ENCODE results near the gene NMT1. TPM values are rescaled to one million over a fixed set of nuclear protein-coding genes. Genes with fewer than 3 reads are reported as not detected.

The NMT1 gene
- total RNA-seq, 5 donors from 2014 or later (not counting 1 experiment from before 2014, with no cell fraction given), result 79.5 to 139 (median 125) TPM

DNA sequence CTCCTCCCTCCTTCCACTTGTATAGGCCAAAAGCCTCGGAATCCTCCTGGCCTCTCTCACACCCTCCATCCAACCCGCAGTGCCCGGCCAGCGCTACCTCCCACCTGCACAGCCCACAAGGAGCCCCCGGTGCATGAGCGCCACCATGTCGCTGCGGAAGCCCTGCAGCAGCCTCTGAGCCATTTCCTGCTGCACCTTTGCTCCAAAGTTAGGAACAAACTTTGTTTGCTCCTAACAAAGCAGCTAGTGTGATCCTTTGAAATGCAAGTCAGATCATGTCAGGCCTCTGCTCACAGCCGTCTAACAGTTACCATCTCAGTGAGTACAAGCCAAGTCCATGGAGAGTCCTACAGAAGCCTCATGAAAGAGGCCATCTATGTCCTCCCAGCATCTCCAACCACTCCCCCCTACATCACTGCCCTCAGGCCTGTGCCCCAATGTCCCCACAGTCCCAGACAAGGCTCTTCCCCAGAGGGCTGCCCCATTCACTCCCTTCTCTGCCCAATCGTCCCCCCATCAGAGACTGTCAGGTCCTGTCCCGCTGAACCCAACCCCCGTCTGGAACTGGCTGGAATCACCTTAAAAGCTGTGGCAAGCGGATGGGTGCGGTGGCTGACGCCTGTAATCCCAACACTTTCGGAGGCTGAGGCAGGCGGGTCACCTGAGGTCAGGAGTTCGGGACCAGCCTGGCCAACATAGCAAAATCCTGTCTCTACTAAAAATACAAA is 17.1 kb upstream of the NMT1 start:
- H3K9me3 Mint-ChIP-seq, result no peaks in the 10 kb centered on the region
- DNase-seq (no peak), ATAC-seq (replicated peaks in 1 of 4) (no peak)
- CTCF ChIA-PET, result no interaction called here
- H3K27me3 Mint-ChIP-seq, result no peaks in the 10 kb centered on the region
- peak overlapping the region in 1 of 2 donors; percentile 27 for H3K27ac Mint-ChIP-seq
- Histone ChIP-seq H3K4me3 (ENCODE audit: control insufficient read depth in 1 of 2, extremely low read depth in 1 of 2, low read length in 1 of 2) (no peak overlapping the region), H3K36me3 (ENCODE audit: control insufficient read depth in 2 of 2, extremely low read depth in 1 of 2, insufficient read depth in 1 of 2, low read length in 1 of 2) (peaks cover 0 to 2% of the 10 kb centered on the region in 2 donors), H3K9me3 (no peaks in the 10 kb centered on the region), H3K4me1 (ENCODE audit: control insufficient read depth in 1 of 2, extremely low read depth in 1 of 2, insufficient read depth in 2 of 2, low read length in 2 of 2) (peaks cover under 1 to 25% of the 10 kb centered on the region in 2 experiments), H3K27me3 (replicated peaks in 1 of 2; ENCODE audit: control insufficient read depth in 2 of 2, extremely low read depth in 1 of 2, insufficient read depth in 2 of 2, low read length in 1 of 2) (no peaks in the 10 kb centered on the region), H3K27ac (ENCODE audit: low read length) (no peak overlapping the region)
- peaks cover 29 to 37% (median 37%) of the 10 kb centered on the region in 3 donors for H3K4me1 Mint-ChIP-seq
- H3K36me3 Mint-ChIP-seq, result peaks cover 4% of the 10 kb centered on the region
- 89% methylated on average over 12 of the region's 18 CpGs for WGBS (ENCODE audit: insufficient coverage)
- POLR2A ChIA-PET, result no interaction called here
- H3K4me3 Mint-ChIP-seq, result no peak overlapping the region

DNA sequence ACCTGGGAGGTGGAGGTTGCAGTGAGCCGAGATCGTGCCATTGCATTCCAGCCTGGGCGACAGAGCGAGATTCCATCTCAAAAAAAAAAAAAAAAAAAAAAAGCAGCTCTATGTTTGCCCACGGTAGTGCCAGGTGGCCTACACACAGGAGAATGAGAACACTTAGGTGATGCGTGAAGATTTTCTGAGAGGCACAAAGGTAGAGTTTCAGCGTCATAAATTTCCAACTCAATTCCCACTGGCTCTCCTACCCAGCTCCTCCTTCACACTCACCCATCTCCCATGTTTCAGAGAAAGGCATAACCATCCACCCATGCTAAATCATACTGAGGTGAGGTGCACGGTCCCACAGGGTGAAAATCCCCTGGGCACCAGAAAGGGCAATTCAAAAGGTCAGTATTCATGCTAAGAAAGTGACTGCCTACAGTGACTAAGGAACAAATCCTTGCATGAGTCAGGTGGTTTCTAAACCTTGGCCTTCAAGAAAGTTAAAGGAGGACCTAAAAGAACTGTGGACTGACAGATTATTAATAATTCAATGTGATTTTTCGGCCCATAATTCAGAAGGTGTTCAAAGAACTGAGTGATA is 14.5 kb upstream of the NMT1 start:
- CTCF ChIA-PET, result interaction anchor here (0.6 to 0.7 kb wide), 4 partner anchors 22 to 312 kb away, joined by 3 to 4 read pairs (median 3); no protein-coding TSS in a partner anchor
- peak overlapping the region; percentile 23 to 61 for H3K27ac Mint-ChIP-seq
- no peaks in the 10 kb centered on the region for H3K9me3 Mint-ChIP-seq
- Histone ChIP-seq H3K27me3 (replicated peaks in 1 of 2; ENCODE audit: control insufficient read depth in 2 of 2, extremely low read depth in 1 of 2, insufficient read depth in 2 of 2, low read length in 1 of 2) (no peaks in the 10 kb centered on the region), H3K36me3 (ENCODE audit: control insufficient read depth in 2 of 2, extremely low read depth in 1 of 2, insufficient read depth in 1 of 2, low read length in 1 of 2) (peaks cover 0 to 2% of the 10 kb centered on the region in 2 donors), H3K4me1 (ENCODE audit: control insufficient read depth in 1 of 2, extremely low read depth in 1 of 2, insufficient read depth in 2 of 2, low read length in 2 of 2) (peaks cover 12 to 40% of the 10 kb centered on the region in 2 experiments), H3K4me3 (ENCODE audit: control insufficient read depth in 1 of 2, extremely low read depth in 1 of 2, low read length in 1 of 2) (no peak overlapping the region), H3K9me3 (no peaks in the 10 kb centered on the region), H3K27ac (ENCODE audit: low read length) (no peak overlapping the region)
- POLR2A ChIA-PET, result interaction anchor here (0.6 to 0.7 kb wide), 2 partner anchors 14 to 539 kb away, joined by 3 to 7 read pairs; no protein-coding TSS in a partner anchor
- no peak overlapping the region for H3K4me3 Mint-ChIP-seq
- ATAC-seq (replicated peaks in 1 of 4) (no peak), DNase-seq (no peak)
- peaks cover 4% of the 10 kb centered on the region for H3K36me3 Mint-ChIP-seq
- no peaks in the 10 kb centered on the region for H3K27me3 Mint-ChIP-seq
- WGBS (ENCODE audit: insufficient coverage), result 91% methylated on average over 4 of the region's 9 CpGs
- peaks cover 46 to 52% (median 50%) of the 10 kb centered on the region in 3 donors for H3K4me1 Mint-ChIP-seq

DNA sequence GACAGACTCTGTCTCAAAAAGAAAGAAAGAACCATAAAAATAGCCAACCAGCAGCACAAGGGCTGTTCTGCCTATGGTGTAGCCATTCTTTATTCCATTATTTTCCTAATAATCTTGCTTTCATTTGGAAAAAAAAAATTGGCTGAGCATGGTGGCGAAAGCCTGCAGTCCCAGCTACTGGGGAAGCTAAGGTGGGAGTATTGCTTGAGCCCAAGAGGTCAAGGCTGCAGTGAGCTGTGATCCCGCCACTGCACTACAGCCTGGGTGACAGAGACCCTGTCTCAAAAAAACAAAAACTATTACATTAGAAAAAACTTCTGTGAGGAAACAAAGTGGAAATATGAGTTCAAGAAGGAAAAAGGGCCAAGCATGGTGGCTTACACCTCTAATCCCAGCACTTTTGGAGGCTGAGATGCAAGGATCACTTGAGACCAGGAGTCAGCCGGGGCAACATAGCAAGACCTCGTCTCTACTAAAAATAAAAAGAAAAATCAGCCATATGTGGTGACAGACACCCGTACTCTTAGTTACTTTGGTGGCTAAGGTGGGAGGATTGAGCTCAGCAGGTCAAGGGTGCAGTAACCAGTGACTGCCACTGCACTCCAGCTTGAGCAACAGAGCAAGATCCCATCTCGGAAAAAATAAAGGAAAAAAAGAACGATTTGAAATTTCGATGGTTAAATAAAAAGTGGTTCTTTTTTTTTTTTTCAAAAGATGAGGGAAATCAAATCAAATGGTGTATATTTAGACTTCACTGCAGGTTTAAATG is 12.1 kb upstream of the NMT1 start:
- H3K27ac ChIP-seq (ENCODE audit: low read length), result peak overlapping the region; percentile 39
- no peak for ATAC-seq (replicated peaks in 1 of 4)
- peaks cover 29 to 47% (median 43%) of the 10 kb centered on the region in 3 donors for H3K4me1 Mint-ChIP-seq

GRCh38 chr17:45050481-45051059 is 10.5 kb upstream of the NMT1 start:
- Histone ChIP-seq H3K36me3 (ENCODE audit: control insufficient read depth in 2 of 2, extremely low read depth in 1 of 2, insufficient read depth in 1 of 2, low read length in 1 of 2) (peaks cover 1 to 7% of the 10 kb centered on the region in 2 donors), H3K4me1 (ENCODE audit: control insufficient read depth in 1 of 2, extremely low read depth in 1 of 2, insufficient read depth in 2 of 2, low read length in 2 of 2) (peaks cover 12 to 41% of the 10 kb centered on the region in 2 experiments), H3K9me3 (no peaks in the 10 kb centered on the region), H3K4me3 (ENCODE audit: control insufficient read depth in 1 of 2, extremely low read depth in 1 of 2, low read length in 1 of 2) (peak overlapping the region; percentile 76 to 81), H3K27ac (ENCODE audit: low read length) (peak overlapping the region; percentile 85), H3K27me3 (replicated peaks in 1 of 2; ENCODE audit: control insufficient read depth in 2 of 2, extremely low read depth in 1 of 2, insufficient read depth in 2 of 2, low read length in 1 of 2) (no peaks in the 10 kb centered on the region)
- Mint-ChIP-seq H3K36me3 (no peaks in the 10 kb centered on the region), H3K4me3 (peak overlapping the region; percentile 86 to 92 (median 87)), H3K27me3 (no peaks in the 10 kb centered on the region), H3K9me3 (no peaks in the 10 kb centered on the region), H3K27ac (peak overlapping the region; percentile 98), H3K4me1 (peaks cover 28 to 47% (median 45%) of the 10 kb centered on the region in 3 donors)
- ATAC-seq (replicated peaks in 1 of 4) (peak in 3 of 4 experiments; percentile 7 to 15 (median 13)), DNase-seq (peak in 19 of 35 experiments; percentile 2 to 55 (median 12))
- POLR2A ChIA-PET, result interaction anchor here in 1 of 2 donors (0.6 kb wide), 1 partner anchor 10 kb away, joined by 4 read pairs; no protein-coding TSS in a partner anchor
- CTCF ChIA-PET, result interaction anchor here (0.5 to 1.3 kb wide), 4 partner anchors 28 to 267 kb away, joined by 3 to 10 read pairs (median 4); no protein-coding TSS in a partner anchor
- 8% methylated on average over 3 of the region's 14 CpGs for WGBS (ENCODE audit: insufficient coverage)

More for the DNA sequence above, 12.1 kb upstream of the NMT1 start:
- no peaks in the 10 kb centered on the region for H3K9me3 ChIP-seq
- H3K36me3 ChIP-seq (ENCODE audit: control insufficient read depth in 2 of 2, extremely low read depth in 1 of 2, insufficient read depth in 1 of 2, low read length in 1 of 2), result no peaks in the 10 kb centered on the region
- no peak for DNase-seq
- Mint-ChIP-seq H3K27me3 (no peaks in the 10 kb centered on the region), H3K9me3 (no peaks in the 10 kb centered on the region), H3K27ac (peak overlapping the region; percentile 73 to 98), H3K36me3 (no peaks in the 10 kb centered on the region), H3K4me3 (peak overlapping the region in 2 of 3 donors; percentile 87 to 92)
- no peak overlapping the region for H3K4me3 ChIP-seq (ENCODE audit: control insufficient read depth in 1 of 2, extremely low read depth in 1 of 2, low read length in 1 of 2)
- WGBS (ENCODE audit: insufficient coverage), result no CpG with 5 or more reads among the region's 8 CpGs
- POLR2A ChIA-PET, result interaction anchor here (0.6 to 1.0 kb wide), 6 partner anchors 9 to 1688 kb away, joined by 4 to 10 read pairs (median 5); partner anchors contain the start of gene HEXIM1 (in 1 of the 2)
- CTCF ChIA-PET, result interaction anchor here (0.6 to 0.7 kb wide), 6 partner anchors 16 to 365 kb away, joined by 3 to 7 read pairs (median 5); no protein-coding TSS in a partner anchor
- H3K4me1 ChIP-seq (ENCODE audit: control insufficient read depth in 1 of 2, extremely low read depth in 1 of 2, insufficient read depth in 2 of 2, low read length in 2 of 2), result peaks cover 12 to 44% of the 10 kb centered on the region in 2 experiments
- H3K27me3 ChIP-seq (replicated peaks in 1 of 2; ENCODE audit: control insufficient read depth in 2 of 2, extremely low read depth in 1 of 2, insufficient read depth in 2 of 2, low read length in 1 of 2), result no peaks in the 10 kb centered on the region

- Mint-ChIP-seq H3K27ac (peak within 1 kb of the TSS; percentile 98), H3K36me3 (no peaks in the 10 kb centered on the region), H3K9me3 (no peaks in the 10 kb centered on the region), H3K4me1 (peaks cover 31 to 45% (median 43%) of the 10 kb centered on the region in 3 donors), H3K27me3 (no peaks in the 10 kb centered on the region), H3K4me3 (peak within 1 kb of the TSS; percentile 86 to 92 (median 87))
- WGBS (ENCODE audit: insufficient coverage), result under 1% methylated on average over 39 of the region's 56 CpGs
- Histone ChIP-seq H3K4me1 (ENCODE audit: control insufficient read depth in 1 of 2, extremely low read depth in 1 of 2, insufficient read depth in 2 of 2, low read length in 2 of 2) (peaks cover 12 to 42% of the 10 kb centered on the region in 2 experiments), H3K4me3 (ENCODE audit: control insufficient read depth in 1 of 2, extremely low read depth in 1 of 2, low read length in 1 of 2) (peak within 1 kb of the TSS; percentile 76 to 81), H3K27ac (ENCODE audit: low read length) (peak within 1 kb of the TSS; percentile 85), H3K27me3 (replicated peaks in 1 of 2; ENCODE audit: control insufficient read depth in 2 of 2, extremely low read depth in 1 of 2, insufficient read depth in 2 of 2, low read length in 1 of 2) (no peaks in the 10 kb centered on the region), H3K36me3 (ENCODE audit: control insufficient read depth in 2 of 2, extremely low read depth in 1 of 2, insufficient read depth in 1 of 2, low read length in 1 of 2) (peaks cover 2 to 8% of the 10 kb centered on the region in 2 donors), H3K9me3 (no peaks in the 10 kb centered on the region)
- ATAC-seq (replicated peaks in 1 of 4) (peak; percentile 93 to 99 (median 96)), DNase-seq (peak; percentile 70 to 94 (median 81))
- ChIA-PET POLR2A (interaction anchor here in 1 of 2 donors (0.6 kb wide), 1 partner anchor 11 kb away, joined by 4 read pairs; no protein-coding TSS in a partner anchor), CTCF (interaction anchor here (0.5 to 1.3 kb wide), 4 partner anchors 29 to 266 kb away, joined by 3 to 10 read pairs (median 4); no protein-coding TSS in a partner anchor)
These were observed 9.9 kb upstream of the NMT1 start, which contains the start of gene DCAKD for GRCh38 chr17:45051060-45051719. Gene DCAKD (minus strand): TSS chr17:45051632. CDS start chr17:45034885, 16,747 bp downstream.
